HG02798 (cell line): ENCODE measurements around the gene MINK1.
"Not testable (repeated sequence)": the region's sequence is repeated elsewhere in the genome, so short reads cannot be mapped to it uniquely, and the experiment has no call there.

Experiments used
- ATAC-seq: cut with Tn5 transposase; IDR thresholded peaks from one replicate; pipeline ENCODE4 v1.9.1; 2021; ENCODE audit warnings: mild to moderate bottlenecking; ENCODE audit not compliant: unreplicated experiment, poor library complexity

MINK1 gene

GRCh38 chr17:4896332-4897197, 63.4 kb downstream of the MINK1 start:
- ATAC-seq = no peak

- ATAC-seq = no peak
These were observed 64.1 kb downstream of the MINK1 start for GRCh38 chr17:4897198-4897687.

- ATAC-seq = no peak
These were observed 64.6 kb downstream of the MINK1 start for GRCh38 chr17:4897785-4898184.

- ATAC-seq = no peak
These were observed 65.2 kb downstream of the MINK1 start for GRCh38 chr17:4898351-4898750.

- ATAC-seq = no peak
These were observed 65.8 kb downstream of the MINK1 start for GRCh38 chr17:4898927-4899326.

GRCh38 chr17:4899341-4900230, 66.4 kb downstream of the MINK1 start, which contains the start of gene C17orf107:
TSS of gene C17orf107 (plus strand) at chr17:4899536. CDS start at chr17:4899763, 227 bp downstream.
- ATAC-seq = peak; percentile 73

GRCh38 chr17:4900231-4901107, 67.3 kb downstream of the MINK1 start:
- no peak for ATAC-seq

GRCh38 chr17:4901108-4901647, 68.0 kb downstream of the MINK1 start:
- no peak for ATAC-seq

- ATAC-seq = no peak
These were observed 68.7 kb downstream of the MINK1 start for GRCh38 chr17:4901648-4902344.

- no peak for ATAC-seq
These were observed 69.4 kb downstream of the MINK1 start for GRCh38 chr17:4902540-4902939.

GRCh38 chr17:4903051-4903818, 70.1 kb downstream of the MINK1 start, which contains the start of gene CHRNE:
TSS of gene CHRNE (minus strand) at chr17:4903098. CDS start at chr17:4903063, 35 bp downstream.
- no peak for ATAC-seq

- not testable (repeated sequence) for ATAC-seq
These were observed 73.5 kb downstream of the MINK1 start for GRCh38 chr17:4906642-4907041.

- no peak for ATAC-seq
These were observed 75.2 kb downstream of the MINK1 start for GRCh38 chr17:4908301-4908700.

- no peak for ATAC-seq
These were observed 75.8 kb downstream of the MINK1 start for GRCh38 chr17:4908711-4909496.

- ATAC-seq = no peak
These were observed 80.9 kb downstream of the MINK1 start for GRCh38 chr17:4913994-4914393.

GRCh38 chr17:4914551-4914950, 81.4 kb downstream of the MINK1 start:
- not testable (repeated sequence) for ATAC-seq

- no peak for ATAC-seq
These were observed 86.4 kb downstream of the MINK1 start for GRCh38 chr17:4919511-4920047.
